Measurements from ENCODE around the gene CFAP58. TPM values are rescaled to one million over a fixed set of nuclear protein-coding genes. Genes with fewer than 3 reads are reported as not detected.

Gene CFAP58
- total RNA-seq, 1 experiment from 2014 or later = not detected

DNA sequence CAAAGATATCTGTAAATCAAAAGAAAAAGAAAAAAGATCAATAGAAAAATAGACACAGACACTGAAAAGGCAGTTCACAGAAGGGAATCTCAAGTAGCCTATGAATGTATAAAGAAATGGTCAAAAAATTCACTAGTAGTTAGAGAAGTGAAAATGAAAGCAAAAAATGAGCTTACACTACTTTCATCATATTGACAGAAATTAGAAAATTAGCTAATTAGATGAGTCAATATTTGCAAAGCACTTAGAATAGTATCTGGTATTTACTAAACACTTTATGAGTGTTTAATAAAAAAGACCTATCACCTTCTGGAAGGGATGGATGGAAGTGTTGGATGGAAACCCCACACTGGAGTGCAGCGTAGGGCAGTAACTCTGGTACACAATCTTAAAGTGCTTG, 1.7 kb upstream of the CFAP58 start:
- Mint-ChIP-seq H3K27me3 (ENCODE audit: unreplicated experiment) (no peaks in the 10 kb centered on the region), H3K4me1 (ENCODE audit: low read depth, unreplicated experiment) (peaks cover 7% of the 10 kb centered on the region), H3K27ac (ENCODE audit: unreplicated experiment) (no peak overlapping the region), H3K9me3 (ENCODE audit: low read depth, unreplicated experiment) (no peaks in the 10 kb centered on the region), H3K36me3 (ENCODE audit: insufficient read depth, unreplicated experiment) (no peaks in the 10 kb centered on the region), H3K4me3 (ENCODE audit: low read depth, unreplicated experiment) (no peak overlapping the region)
- no peak for DNase-seq
- TF ChIP-seq, protein P1, sequence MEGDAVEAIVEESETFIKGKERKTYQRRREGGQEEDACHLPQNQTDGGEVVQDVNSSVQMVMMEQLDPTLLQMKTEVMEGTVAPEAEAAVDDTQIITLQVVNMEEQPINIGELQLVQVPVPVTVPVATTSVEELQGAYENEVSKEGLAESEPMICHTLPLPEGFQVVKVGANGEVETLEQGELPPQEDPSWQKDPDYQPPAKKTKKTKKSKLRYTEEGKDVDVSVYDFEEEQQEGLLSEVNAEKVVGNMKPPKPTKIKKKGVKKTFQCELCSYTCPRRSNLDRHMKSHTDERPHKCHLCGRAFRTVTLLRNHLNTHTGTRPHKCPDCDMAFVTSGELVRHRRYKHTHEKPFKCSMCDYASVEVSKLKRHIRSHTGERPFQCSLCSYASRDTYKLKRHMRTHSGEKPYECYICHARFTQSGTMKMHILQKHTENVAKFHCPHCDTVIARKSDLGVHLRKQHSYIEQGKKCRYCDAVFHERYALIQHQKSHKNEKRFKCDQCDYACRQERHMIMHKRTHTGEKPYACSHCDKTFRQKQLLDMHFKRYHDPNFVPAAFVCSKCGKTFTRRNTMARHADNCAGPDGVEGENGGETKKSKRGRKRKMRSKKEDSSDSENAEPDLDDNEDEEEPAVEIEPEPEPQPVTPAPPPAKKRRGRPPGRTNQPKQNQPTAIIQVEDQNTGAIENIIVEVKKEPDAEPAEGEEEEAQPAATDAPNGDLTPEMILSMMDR (IDR thresholded peaks at IDR 0.05; ENCODE audit: unreplicated experiment) = no peak
- intact Hi-C loops (cut with micrococcal nuclease; ENCODE audit: unreplicated experiment) = no loop called here
- CTCF ChIA-PET = interaction anchor here (1.5 kb wide), 1 partner anchor 77 kb away, joined by 7 read pairs; no protein-coding TSS in a partner anchor
- BruUV-seq (replicated peaks) = no TSS peak

DNA sequence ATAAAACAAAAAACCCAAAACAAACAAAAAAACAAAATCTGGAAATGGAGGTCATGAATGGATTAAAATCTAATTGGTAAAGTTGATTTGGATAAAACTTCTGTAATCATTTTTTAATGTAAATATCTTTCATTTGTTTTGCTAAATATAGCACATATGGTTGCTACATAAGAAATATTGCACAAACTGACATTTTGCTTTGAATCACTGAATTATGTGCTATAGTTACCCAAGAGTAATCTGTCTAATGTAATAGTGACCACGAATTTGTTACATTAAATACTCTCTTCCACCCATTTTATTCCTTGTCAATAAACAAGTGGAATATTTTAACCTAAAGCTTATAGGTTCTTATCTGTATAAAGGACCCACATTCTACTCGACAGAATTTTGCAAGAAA, 6.2 kb downstream of the CFAP58 start:
- H3K27ac Mint-ChIP-seq (ENCODE audit: unreplicated experiment) = no peak overlapping the region
- TF ChIP-seq, protein P1 (IDR thresholded peaks at IDR 0.05; ENCODE audit: unreplicated experiment) = no peak
- no peak overlapping the region for H3K4me3 Mint-ChIP-seq (ENCODE audit: low read depth, unreplicated experiment)
- no peak for DNase-seq
- no peaks in the 10 kb centered on the region for H3K4me1 Mint-ChIP-seq (ENCODE audit: low read depth, unreplicated experiment)
- no peaks in the 10 kb centered on the region for H3K36me3 Mint-ChIP-seq (ENCODE audit: insufficient read depth, unreplicated experiment)
- peaks cover 32% of the 10 kb centered on the region for H3K27me3 Mint-ChIP-seq (ENCODE audit: unreplicated experiment)
- H3K9me3 Mint-ChIP-seq (ENCODE audit: low read depth, unreplicated experiment) = no peaks in the 10 kb centered on the region
- no TSS peak for BruUV-seq (replicated peaks)
- intact Hi-C loops (cut with micrococcal nuclease; ENCODE audit: unreplicated experiment) = no loop called here
- CTCF ChIA-PET = no interaction called here

DNA sequence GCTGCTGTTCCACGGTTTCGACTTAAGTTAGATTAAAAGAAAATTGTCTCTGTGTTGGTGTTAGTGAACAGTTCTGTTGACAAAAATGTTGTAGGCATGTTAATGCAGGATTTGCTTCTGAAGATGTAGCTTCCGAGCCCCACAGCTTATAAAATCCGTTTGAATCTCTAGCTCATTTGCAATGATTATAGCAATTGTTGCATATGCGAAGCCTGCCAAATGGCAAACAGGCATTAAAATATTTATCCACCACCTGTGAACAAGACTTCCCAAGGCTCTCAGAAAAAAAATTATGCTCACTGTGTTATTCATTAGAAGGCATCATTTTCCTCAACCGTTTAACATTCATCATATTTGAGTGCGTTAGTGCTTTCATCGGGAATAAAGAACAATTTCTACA, 14.3 kb downstream of the CFAP58 start:
- H3K27me3 Mint-ChIP-seq (ENCODE audit: unreplicated experiment) = peaks cover 48% of the 10 kb centered on the region
- no peak overlapping the region for H3K27ac Mint-ChIP-seq (ENCODE audit: unreplicated experiment)
- intact Hi-C loops (cut with micrococcal nuclease; ENCODE audit: unreplicated experiment) = no loop called here
- no peaks in the 10 kb centered on the region for H3K9me3 Mint-ChIP-seq (ENCODE audit: low read depth, unreplicated experiment)
- TF ChIP-seq, protein P1 (IDR thresholded peaks at IDR 0.05; ENCODE audit: unreplicated experiment) = no peak
- no peak overlapping the region for H3K4me3 Mint-ChIP-seq (ENCODE audit: low read depth, unreplicated experiment)
- H3K4me1 Mint-ChIP-seq (ENCODE audit: low read depth, unreplicated experiment) = no peaks in the 10 kb centered on the region
- no peak for DNase-seq
- no TSS peak for BruUV-seq (replicated peaks)
- CTCF ChIA-PET = interaction anchor here (0.5 kb wide), 1 partner anchor 62 kb away, joined by 8 read pairs; no protein-coding TSS in a partner anchor
- no peaks in the 10 kb centered on the region for H3K36me3 Mint-ChIP-seq (ENCODE audit: insufficient read depth, unreplicated experiment)

DNA sequence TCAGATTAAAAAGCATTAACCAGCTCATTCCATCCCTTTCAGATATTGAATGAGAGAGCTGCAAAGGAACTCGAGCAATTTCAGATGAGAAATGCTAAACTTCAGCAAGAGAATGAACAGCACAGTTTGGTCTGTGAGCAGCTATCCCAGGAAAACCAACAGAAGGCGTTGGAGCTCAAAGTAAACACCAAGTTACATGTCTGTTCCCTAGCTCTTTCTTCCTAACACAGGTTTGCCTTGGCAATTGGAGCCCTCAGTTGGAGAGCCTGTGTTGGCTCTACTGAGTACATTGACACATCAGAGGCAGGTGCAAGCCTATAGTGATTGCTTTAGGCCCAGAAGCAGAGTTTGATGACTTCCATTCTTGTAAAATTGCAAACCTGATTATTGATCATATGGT, 14.7 kb downstream of the CFAP58 start:
- intact Hi-C loops (cut with micrococcal nuclease; ENCODE audit: unreplicated experiment) = no loop called here
- CTCF ChIA-PET = no interaction called here
- DNase-seq = no peak
- H3K27ac Mint-ChIP-seq (ENCODE audit: unreplicated experiment) = no peak overlapping the region
- H3K4me1 Mint-ChIP-seq (ENCODE audit: low read depth, unreplicated experiment) = no peaks in the 10 kb centered on the region
- no peak overlapping the region for H3K4me3 Mint-ChIP-seq (ENCODE audit: low read depth, unreplicated experiment)
- no peaks in the 10 kb centered on the region for H3K36me3 Mint-ChIP-seq (ENCODE audit: insufficient read depth, unreplicated experiment)
- BruUV-seq (replicated peaks) = no TSS peak
- TF ChIP-seq, protein P1 (IDR thresholded peaks at IDR 0.05; ENCODE audit: unreplicated experiment) = no peak
- H3K27me3 Mint-ChIP-seq (ENCODE audit: unreplicated experiment) = peaks cover 43% of the 10 kb centered on the region
- H3K9me3 Mint-ChIP-seq (ENCODE audit: low read depth, unreplicated experiment) = no peaks in the 10 kb centered on the region

Measured in Calu3 (cell line).